CD4-positive, alpha-beta T cell (primary cell): ENCODE measurements around the gene ADNP2. TPM values are rescaled to one million over a fixed set of nuclear protein-coding genes. Genes with fewer than 3 reads are reported as not detected.
A peak's percentile ranks its signal among the peaks of the same experiment; 100 is the strongest.

Experiments used
- ATAC-seq: fragments of 200-7000 bp; cut with Tn5 transposase; one replicate; pipeline ENCODE4 v1.10.0; 2022; ENCODE audit warnings: mild to moderate bottlenecking; ENCODE audit not compliant: poor library complexity
- CTCF ChIA-PET: fragments of 350-600 bp; sonication (Branson Sonifier 250); formaldehyde crosslinking; loops from one replicate; lab custom pipeline; 2021; ENCODE audit warnings: antibody characterized with exemption, inconsistent platforms; lab: Charles Lee
- POLR2A ChIA-PET: fragments of 350-600 bp; sonication (Branson Sonifier 250); formaldehyde crosslinking; loops from one replicate; lab custom pipeline; 2021; ENCODE audit warnings: antibody characterized with exemption, inconsistent platforms; lab: Charles Lee
- DNase-seq, 14 experiments: peaks; one replicate each; pipeline ENCODE4 v3.0.0-alpha.2; 2013 to 2020; ENCODE audit warnings: mixed read lengths in 2 of 14
- H3K27ac ChIP-seq, 2 donors: one replicate each; pipeline versions ENCODE4 v1.5.1 to v1.7.0; 2013; ENCODE audit warnings: low read length in 2 of 2, low read depth in 1 of 2, mild to moderate bottlenecking in 1 of 2
- H3K27me3 ChIP-seq, 2 experiments: 1 replicate in 1 of 2; 2 replicates in 1 of 2; pipeline versions ENCODE4 v1.6.1 to v1.7.0; 2013; ENCODE audit warnings: low read length in 2 of 2, control low read depth in 1 of 2, mild to moderate bottlenecking in 1 of 2, moderate library complexity in 1 of 2; ENCODE audit not compliant: insufficient read depth in 2 of 2, control insufficient read depth in 1 of 2
- H3K36me3 ChIP-seq: one replicate; pipeline ENCODE4 v1.6.1; 2013; ENCODE audit warnings: low read length, control low read depth; ENCODE audit not compliant: insufficient read depth
- H3K4me1 ChIP-seq: one replicate; pipeline ENCODE4 v1.6.1; 2013; ENCODE audit warnings: low read length, control low read depth; ENCODE audit not compliant: insufficient read depth
- H3K4me3 ChIP-seq: one replicate; pipeline ENCODE4 v1.5.1; 2013; ENCODE audit warnings: mild to moderate bottlenecking, low read length, moderate library complexity
- H3K9me3 ChIP-seq, 2 experiments: 1 replicate in 1 of 2; 2 replicates in 1 of 2; pipeline versions ENCODE4 v1.6.1 to v1.7.0; 2013; ENCODE audit warnings: low read length in 2 of 2, mild to moderate bottlenecking in 2 of 2, control low read depth in 1 of 2, moderate library complexity in 1 of 2; ENCODE audit not compliant: control insufficient read depth in 1 of 2, insufficient read depth in 1 of 2
- H3K27ac Mint-ChIP-seq: one replicate; pipeline ENCODE4 v1.8.0; 2020; ENCODE audit warnings: mixed read lengths
- H3K27me3 Mint-ChIP-seq: one replicate; pipeline ENCODE4 v1.8.0; 2021; ENCODE audit warnings: mixed read lengths
- H3K36me3 Mint-ChIP-seq: one replicate; pipeline ENCODE4 v1.8.0; 2021; ENCODE audit warnings: low read depth, mixed read lengths
- H3K4me1 Mint-ChIP-seq: one replicate; pipeline ENCODE4 v1.8.0; 2021; ENCODE audit warnings: low read depth, mixed read lengths
- H3K4me3 Mint-ChIP-seq: one replicate; pipeline ENCODE4 v1.8.0; 2020; ENCODE audit warnings: mild to moderate bottlenecking, mixed read lengths
- H3K9me3 Mint-ChIP-seq: one replicate; pipeline ENCODE4 v1.8.0; 2020; ENCODE audit warnings: mixed read lengths
- intact Hi-C, 2 experiments: fragments of 100-400 bp; cut with DNase I in 1 of 2; cut with micrococcal nuclease in 1 of 2; formaldehyde crosslinking; loops; one replicate each; pipeline versions ENCODE4 v1.15.1 to v1.9.0; 2023 to 2025; cut with DNase I, micrococcal nuclease
- polyA plus RNA-seq, 2 donors: library from polyadenylated mRNA; unstranded; fragments of 120-200 nt; gene quantifications; one replicate each; pipeline ENCODE4 v1.2.1, GENCODE V29; 2013
- total RNA-seq, 174 experiments: library from RNA in 2 of 174; stranded (reverse) in 2 of 174; gene quantifications; one replicate each; pipeline ENCODE4 v1.2.3 and lab custom pipeline; 2021 to 2026
- TF ChIP-seq, protein P1 (sequence below): fragments of 200-600 bp; IDR thresholded peaks from one replicate; pipeline ENCODE4 v1.8.0; 2022; ENCODE audit warnings: antibody characterized with exemption, mild to moderate bottlenecking

ADNP2 gene, protein sequence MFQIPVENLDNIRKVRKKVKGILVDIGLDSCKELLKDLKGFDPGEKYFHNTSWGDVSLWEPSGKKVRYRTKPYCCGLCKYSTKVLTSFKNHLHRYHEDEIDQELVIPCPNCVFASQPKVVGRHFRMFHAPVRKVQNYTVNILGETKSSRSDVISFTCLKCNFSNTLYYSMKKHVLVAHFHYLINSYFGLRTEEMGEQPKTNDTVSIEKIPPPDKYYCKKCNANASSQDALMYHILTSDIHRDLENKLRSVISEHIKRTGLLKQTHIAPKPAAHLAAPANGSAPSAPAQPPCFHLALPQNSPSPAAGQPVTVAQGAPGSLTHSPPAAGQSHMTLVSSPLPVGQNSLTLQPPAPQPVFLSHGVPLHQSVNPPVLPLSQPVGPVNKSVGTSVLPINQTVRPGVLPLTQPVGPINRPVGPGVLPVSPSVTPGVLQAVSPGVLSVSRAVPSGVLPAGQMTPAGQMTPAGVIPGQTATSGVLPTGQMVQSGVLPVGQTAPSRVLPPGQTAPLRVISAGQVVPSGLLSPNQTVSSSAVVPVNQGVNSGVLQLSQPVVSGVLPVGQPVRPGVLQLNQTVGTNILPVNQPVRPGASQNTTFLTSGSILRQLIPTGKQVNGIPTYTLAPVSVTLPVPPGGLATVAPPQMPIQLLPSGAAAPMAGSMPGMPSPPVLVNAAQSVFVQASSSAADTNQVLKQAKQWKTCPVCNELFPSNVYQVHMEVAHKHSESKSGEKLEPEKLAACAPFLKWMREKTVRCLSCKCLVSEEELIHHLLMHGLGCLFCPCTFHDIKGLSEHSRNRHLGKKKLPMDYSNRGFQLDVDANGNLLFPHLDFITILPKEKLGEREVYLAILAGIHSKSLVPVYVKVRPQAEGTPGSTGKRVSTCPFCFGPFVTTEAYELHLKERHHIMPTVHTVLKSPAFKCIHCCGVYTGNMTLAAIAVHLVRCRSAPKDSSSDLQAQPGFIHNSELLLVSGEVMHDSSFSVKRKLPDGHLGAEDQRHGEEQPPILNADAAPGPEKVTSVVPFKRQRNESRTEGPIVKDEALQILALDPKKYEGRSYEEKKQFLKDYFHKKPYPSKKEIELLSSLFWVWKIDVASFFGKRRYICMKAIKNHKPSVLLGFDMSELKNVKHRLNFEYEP
- total RNA-seq (10 to 100 TPM; 61.0 to 61.5 TPM), total RNA-seq (lab: John Stamatoyannopoulos, UW) (30.0 to 220 (median 69.1) reads per million in 172 experiments)
- polyA plus RNA-seq (2013, experiment 1 of 2), result 10.4 TPM
- 14.3 TPM for polyA plus RNA-seq (2013, experiment 2 of 2)

DNA sequence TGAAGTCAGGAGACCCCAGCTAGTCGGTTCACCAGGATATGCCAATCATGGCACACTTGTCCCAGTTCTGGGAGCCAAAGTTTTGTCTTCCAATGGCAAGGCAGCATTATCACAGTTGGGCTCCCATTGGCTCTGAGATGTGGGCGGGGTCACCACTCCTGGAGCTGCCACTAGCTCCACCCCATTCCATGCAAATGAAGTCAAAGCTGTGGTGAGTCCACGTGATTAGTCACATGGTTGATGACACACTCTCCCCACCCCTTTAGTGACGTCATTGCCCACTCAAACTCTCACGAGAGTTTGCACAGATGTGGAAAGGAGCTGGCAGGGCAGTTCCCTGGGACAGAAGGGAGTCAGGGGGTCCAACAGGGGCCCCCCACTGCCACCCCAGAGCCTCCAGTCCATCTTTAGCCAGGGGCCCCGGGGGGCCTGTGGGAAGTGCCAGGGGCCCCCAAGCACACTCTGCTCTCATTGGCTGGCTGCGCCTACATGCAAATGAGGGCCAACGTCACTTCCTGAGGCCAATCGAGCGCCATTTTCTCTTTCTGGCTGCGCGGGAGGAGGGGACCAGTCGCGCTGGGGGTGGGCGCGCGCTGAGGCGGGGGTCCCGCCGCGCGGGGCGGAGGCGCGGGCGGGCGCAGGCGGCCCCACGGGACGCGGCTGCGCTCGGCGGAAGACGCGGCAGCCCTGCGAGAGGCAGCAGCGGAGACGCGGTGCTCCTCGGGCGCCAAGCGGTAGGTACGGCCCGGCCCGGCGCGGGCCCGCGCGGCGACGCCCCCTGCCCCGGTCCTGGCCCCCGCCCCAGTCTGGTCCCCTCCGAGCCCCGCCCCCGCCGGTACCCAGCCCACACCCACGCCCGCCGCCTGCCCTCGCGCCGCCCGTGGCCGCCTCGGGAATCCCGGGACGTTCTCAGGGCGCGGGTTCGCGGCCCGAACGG lies at the start of gene ADNP2:
Gene ADNP2, plus strand, starts transcription at position 524 of the 937 bp plus-strand sequence. CDS start 8,281 bp downstream, outside the sequence.
- ATAC-seq (peak; percentile 81), DNase-seq (peak; percentile 48 to 96 (median 76))
- Histone ChIP-seq H3K9me3 (peaks cover 0 to 11% of the 10 kb centered on the region in 2 experiments), H3K27ac (peak within 1 kb of the TSS; percentile 86 to 96), H3K36me3 (peaks cover 4% of the 10 kb centered on the region), H3K4me1 (peaks cover 16% of the 10 kb centered on the region), H3K4me3 (peak within 1 kb of the TSS; percentile 75), H3K27me3 (no peaks in the 10 kb centered on the region)
- CTCF ChIA-PET, result no interaction called here
- Mint-ChIP-seq H3K9me3 (no peaks in the 10 kb centered on the region), H3K4me3 (peak within 1 kb of the TSS; percentile 92), H3K27ac (peak within 1 kb of the TSS; percentile 98), H3K4me1 (peaks cover 51% of the 10 kb centered on the region), H3K36me3 (peaks cover 27% of the 10 kb centered on the region), H3K27me3 (no peaks in the 10 kb centered on the region)
- TF ChIP-seq, protein P1, sequence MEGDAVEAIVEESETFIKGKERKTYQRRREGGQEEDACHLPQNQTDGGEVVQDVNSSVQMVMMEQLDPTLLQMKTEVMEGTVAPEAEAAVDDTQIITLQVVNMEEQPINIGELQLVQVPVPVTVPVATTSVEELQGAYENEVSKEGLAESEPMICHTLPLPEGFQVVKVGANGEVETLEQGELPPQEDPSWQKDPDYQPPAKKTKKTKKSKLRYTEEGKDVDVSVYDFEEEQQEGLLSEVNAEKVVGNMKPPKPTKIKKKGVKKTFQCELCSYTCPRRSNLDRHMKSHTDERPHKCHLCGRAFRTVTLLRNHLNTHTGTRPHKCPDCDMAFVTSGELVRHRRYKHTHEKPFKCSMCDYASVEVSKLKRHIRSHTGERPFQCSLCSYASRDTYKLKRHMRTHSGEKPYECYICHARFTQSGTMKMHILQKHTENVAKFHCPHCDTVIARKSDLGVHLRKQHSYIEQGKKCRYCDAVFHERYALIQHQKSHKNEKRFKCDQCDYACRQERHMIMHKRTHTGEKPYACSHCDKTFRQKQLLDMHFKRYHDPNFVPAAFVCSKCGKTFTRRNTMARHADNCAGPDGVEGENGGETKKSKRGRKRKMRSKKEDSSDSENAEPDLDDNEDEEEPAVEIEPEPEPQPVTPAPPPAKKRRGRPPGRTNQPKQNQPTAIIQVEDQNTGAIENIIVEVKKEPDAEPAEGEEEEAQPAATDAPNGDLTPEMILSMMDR, result no peak
- POLR2A ChIA-PET, result interaction anchor here (0.6 to 2.1 kb wide), 8 partner anchors 36 to 1041 kb away, joined by 3 to 21 read pairs (median 3); partner anchors contain the start of genes RBFA and SLC66A2
- intact Hi-C loops, result loop anchor here (1.0 to 2.0 kb wide), 4 partner anchors 74 to 430 kb away; partner anchors contain the start of genes RBFA (in 2 of the 2), TXNL4A (in 2 of the 2) and CTDP1 (in 1 of the 2)

DNA sequence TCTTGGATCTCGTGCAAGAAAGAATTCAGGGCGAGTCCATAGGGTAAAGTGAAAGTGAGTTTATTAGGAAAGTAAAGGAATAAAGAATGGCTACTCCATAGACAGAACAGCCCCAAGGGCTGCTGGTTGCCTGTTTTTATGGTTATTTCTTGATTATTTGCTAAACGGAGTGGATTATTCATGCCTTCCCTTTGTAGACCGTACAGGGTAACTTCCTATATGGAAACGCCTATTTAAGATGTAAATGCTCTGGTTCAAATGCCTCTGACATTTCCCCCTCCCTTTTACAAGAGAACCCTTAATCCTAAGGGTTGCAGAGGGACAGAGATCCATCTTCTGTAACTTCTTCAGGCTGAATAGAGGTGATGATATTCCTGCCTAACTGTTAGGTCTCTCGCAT lies 49.1 kb upstream of the ADNP2 start:
- no peak for DNase-seq
- intact Hi-C loops, result no loop called here
- H3K9me3 ChIP-seq, result peaks cover 26 to 45% of the 10 kb centered on the region in 2 experiments
- TF ChIP-seq, protein P1, result no peak
- H3K36me3 Mint-ChIP-seq, result no peaks in the 10 kb centered on the region
- no peaks in the 10 kb centered on the region for H3K4me1 ChIP-seq
- H3K4me3 Mint-ChIP-seq, result no peak overlapping the region
- H3K27ac ChIP-seq, result no peak overlapping the region
- no peaks in the 10 kb centered on the region for H3K27me3 Mint-ChIP-seq
- no peak for ATAC-seq
- ChIA-PET CTCF (no interaction called here), POLR2A (no interaction called here)
- no peaks in the 10 kb centered on the region for H3K4me1 Mint-ChIP-seq
- H3K9me3 Mint-ChIP-seq, result peaks cover 16% of the 10 kb centered on the region
- H3K36me3 ChIP-seq, result no peaks in the 10 kb centered on the region
- H3K27me3 ChIP-seq, result no peaks in the 10 kb centered on the region
- H3K27ac Mint-ChIP-seq, result no peak overlapping the region
- H3K4me3 ChIP-seq, result no peak overlapping the region
